Nephron (organoid): ENCODE data around the gene SARS1.

Experiments
- H3K27ac Mint-ChIP-seq, 3 experiments: 2 replicates each; pipeline ENCODE4 v1.8.0; 2020; ENCODE audit warnings: mixed read lengths in 3 of 3, mild to moderate bottlenecking in 2 of 3, moderate library complexity in 1 of 3
- H3K27me3 Mint-ChIP-seq: 2 replicates; pipeline ENCODE4 v1.8.0; 2021; ENCODE audit warnings: low read depth, mild to moderate bottlenecking, moderate library complexity, mixed read lengths
- H3K36me3 Mint-ChIP-seq: 2 replicates; pipeline ENCODE4 v1.8.0; 2020; ENCODE audit warnings: low read depth, mixed read lengths
- H3K4me1 Mint-ChIP-seq: 2 replicates; pipeline ENCODE4 v1.8.0; 2020; ENCODE audit warnings: mixed read lengths
- H3K4me3 Mint-ChIP-seq, 3 experiments: 2 replicates each; pipeline ENCODE4 v1.8.0; 2020; ENCODE audit warnings: mild to moderate bottlenecking in 3 of 3, mixed read lengths in 3 of 3, moderate library complexity in 2 of 3
- H3K9me3 Mint-ChIP-seq: 2 replicates; pipeline ENCODE4 v1.8.0; 2020; ENCODE audit warnings: mixed read lengths
- CTCF ChIP-seq, 3 experiments: fragments of 200-600 bp; sonication (generic); IDR thresholded peaks; one replicate each; pipeline ENCODE4 v1.5.0; 2021; ENCODE audit warnings: antibody characterized with exemption in 3 of 3; ENCODE audit not compliant: unreplicated experiment in 3 of 3

Gene SARS1

DNA sequence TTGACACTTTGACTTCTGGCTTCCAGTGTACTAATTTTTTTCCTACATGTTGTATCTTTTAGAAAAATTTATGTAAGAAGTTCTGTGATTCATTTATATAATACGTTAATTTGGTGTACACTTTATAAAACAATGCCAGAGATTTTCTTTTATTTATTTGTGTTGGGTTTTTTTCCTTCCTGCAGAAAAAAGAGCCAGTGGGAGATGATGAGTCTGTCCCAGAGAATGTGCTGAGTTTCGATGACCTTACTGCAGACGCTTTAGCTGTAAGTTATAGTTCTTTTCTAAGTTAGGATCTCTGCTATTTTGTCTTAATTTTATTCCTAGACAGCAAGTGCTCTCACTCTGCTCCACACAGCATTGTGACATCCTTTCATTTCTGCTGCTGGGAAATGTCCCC is 14.4 kb downstream of the SARS1 start:
- no peaks in the 10 kb centered on the region for H3K9me3 Mint-ChIP-seq
- H3K27me3 Mint-ChIP-seq, result no peaks in the 10 kb centered on the region
- peaks cover 63% of the 10 kb centered on the region for H3K36me3 Mint-ChIP-seq
- TF ChIP-seq CTCF (IDR thresholded peaks at IDR 0.05; ENCODE audit: unreplicated experiment in 3 of 3), result no peak
- H3K4me1 Mint-ChIP-seq, result no peaks in the 10 kb centered on the region
- no peak overlapping the region for H3K4me3 Mint-ChIP-seq
- no peak overlapping the region for H3K27ac Mint-ChIP-seq

- H3K4me1 Mint-ChIP-seq, result no peaks in the 10 kb centered on the region
- H3K4me3 Mint-ChIP-seq, result no peak overlapping the region
- H3K27me3 Mint-ChIP-seq, result no peaks in the 10 kb centered on the region
- no peak for TF ChIP-seq CTCF (IDR thresholded peaks at IDR 0.05; ENCODE audit: unreplicated experiment in 3 of 3)
- H3K36me3 Mint-ChIP-seq, result peaks cover 67% of the 10 kb centered on the region
- H3K9me3 Mint-ChIP-seq, result no peaks in the 10 kb centered on the region
- peak overlapping the region in 1 of 3 experiments; percentile 65 for H3K27ac Mint-ChIP-seq
These were observed 15.9 kb downstream of the SARS1 start for GRCh38 chr1:109229531-109230127.

GRCh38 chr1:109231066-109231465 is 17.3 kb downstream of the SARS1 start:
- Mint-ChIP-seq H3K4me1 (no peaks in the 10 kb centered on the region), H3K9me3 (no peaks in the 10 kb centered on the region), H3K27ac (no peak overlapping the region), H3K36me3 (peaks cover 72% of the 10 kb centered on the region), H3K4me3 (no peak overlapping the region), H3K27me3 (no peaks in the 10 kb centered on the region)
- TF ChIP-seq CTCF (IDR thresholded peaks at IDR 0.05; ENCODE audit: unreplicated experiment in 3 of 3), result no peak

DNA sequence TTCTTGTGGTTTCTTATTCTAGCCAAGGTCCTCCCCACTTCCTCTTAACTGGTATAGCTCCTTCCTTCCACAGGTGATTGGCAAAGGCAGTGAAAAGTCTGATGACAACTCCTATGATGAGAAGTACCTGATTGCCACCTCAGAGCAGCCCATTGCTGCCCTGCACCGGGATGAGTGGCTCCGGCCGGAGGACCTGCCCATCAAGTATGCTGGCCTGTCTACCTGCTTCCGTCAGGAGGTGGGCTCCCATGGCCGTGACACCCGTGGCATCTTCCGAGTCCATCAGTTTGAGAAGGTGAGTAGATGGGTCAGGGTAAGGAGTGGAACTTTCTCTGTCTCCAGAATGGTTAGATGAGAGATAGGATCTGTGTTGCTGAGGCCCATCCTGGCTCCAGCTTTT is 21.4 kb downstream of the SARS1 start:
- Mint-ChIP-seq H3K4me3 (no peak overlapping the region), H3K9me3 (no peaks in the 10 kb centered on the region), H3K27me3 (no peaks in the 10 kb centered on the region), H3K27ac (no peak overlapping the region), H3K36me3 (peaks cover 68% of the 10 kb centered on the region), H3K4me1 (peaks cover 6% of the 10 kb centered on the region)
- no peak for TF ChIP-seq CTCF (IDR thresholded peaks at IDR 0.05; ENCODE audit: unreplicated experiment in 3 of 3)

- Mint-ChIP-seq H3K9me3 (no peaks in the 10 kb centered on the region), H3K27me3 (no peaks in the 10 kb centered on the region), H3K4me1 (peaks cover 18% of the 10 kb centered on the region), H3K4me3 (no peak overlapping the region), H3K36me3 (peaks cover 46% of the 10 kb centered on the region), H3K27ac (no peak overlapping the region)
- TF ChIP-seq CTCF (IDR thresholded peaks at IDR 0.05; ENCODE audit: unreplicated experiment in 3 of 3), result no peak
These were observed 23.8 kb downstream of the SARS1 start for GRCh38 chr1:109237512-109237911.

- H3K27me3 Mint-ChIP-seq, result peaks cover 7% of the 10 kb centered on the region
- peak overlapping the region in 2 of 3 experiments; percentile 24 to 47 for H3K27ac Mint-ChIP-seq
- H3K36me3 Mint-ChIP-seq, result peaks cover 43% of the 10 kb centered on the region
- H3K9me3 Mint-ChIP-seq, result no peaks in the 10 kb centered on the region
- TF ChIP-seq CTCF (IDR thresholded peaks at IDR 0.05; ENCODE audit: unreplicated experiment in 3 of 3), result no peak
- H3K4me1 Mint-ChIP-seq, result peaks cover 26% of the 10 kb centered on the region
- no peak overlapping the region for H3K4me3 Mint-ChIP-seq
These were observed 24.7 kb downstream of the SARS1 start for GRCh38 chr1:109238382-109238781.
